Caco-2 (cell line): ENCODE measurements around the gene C1orf159. TPM values are rescaled to one million over a fixed set of nuclear protein-coding genes. Genes with fewer than 3 reads are reported as not detected.

Experiments used
- BruUV-seq: library from RNA; stranded (reverse); fragments of 400-500 nt; replicated peaks from 2 replicates; lab custom pipeline; 2021; lab: Mats Ljungman, UMichigan
- CTCF ChIA-PET: fragments of 300-600 bp; sonication (Branson Sonifier 250); formaldehyde crosslinking; loops from one replicate; lab custom pipeline; 2022; ENCODE audit warnings: antibody characterized with exemption; lab: Charles Lee
- POLR2A ChIA-PET: fragments of 300-600 bp; sonication (Branson Sonifier 250); formaldehyde crosslinking; loops from one replicate; lab custom pipeline; 2022; ENCODE audit warnings: antibody characterized with exemption; lab: Charles Lee
- DNase-seq, 2 experiments: peaks; one replicate each; pipeline versions ENCODE4 v3.0.0 to v3.0.0-alpha.2; 2020 to 2022
- H3K27me3 ChIP-seq: replicated peaks from 2 replicates; pipeline ENCODE4 v1.6.0; 2011; ENCODE audit warnings: low read length; ENCODE audit not compliant: control insufficient read depth, insufficient read depth
- H3K36me3 ChIP-seq: 2 replicates; pipeline ENCODE4 v1.5.1; 2011; ENCODE audit warnings: low read length; ENCODE audit not compliant: control insufficient read depth, insufficient read depth
- H3K4me1 ChIP-seq: fragments of 250-450 bp; sonication (Bioruptor Pico); 2 replicates; pipeline ENCODE4 v1.5.1; 2020; ENCODE audit warnings: mild to moderate bottlenecking
- H3K4me3 ChIP-seq: 2 replicates; pipeline ENCODE4 v1.5.1; 2011; ENCODE audit warnings: low read depth, mild to moderate bottlenecking, control low read depth, low read length
- H3K9me3 ChIP-seq: fragments of 250-450 bp; sonication (Bioruptor Pico); 2 replicates; pipeline ENCODE4 v1.5.1; 2020; ENCODE audit warnings: mild to moderate bottlenecking, moderate library complexity
- H3K27ac Mint-ChIP-seq: one replicate; pipeline ENCODE4 v1.8.0; 2022; ENCODE audit warnings: mixed read lengths; ENCODE audit not compliant: unreplicated experiment
- H3K27me3 Mint-ChIP-seq: one replicate; pipeline ENCODE4 v1.8.0; 2022; ENCODE audit warnings: mixed read lengths; ENCODE audit not compliant: insufficient read depth, unreplicated experiment
- H3K36me3 Mint-ChIP-seq: one replicate; pipeline ENCODE4 v1.8.0; 2022; ENCODE audit warnings: mild to moderate bottlenecking, mixed read lengths; ENCODE audit not compliant: insufficient read depth, unreplicated experiment
- H3K4me1 Mint-ChIP-seq: one replicate; pipeline ENCODE4 v1.8.0; 2022; ENCODE audit warnings: low read depth, mixed read lengths; ENCODE audit not compliant: unreplicated experiment
- H3K4me3 Mint-ChIP-seq: one replicate; pipeline ENCODE4 v1.8.0; 2022; ENCODE audit warnings: mild to moderate bottlenecking, moderate library complexity, mixed read lengths; ENCODE audit not compliant: unreplicated experiment
- H3K9me3 Mint-ChIP-seq: one replicate; pipeline ENCODE4 v1.8.0; 2022; ENCODE audit warnings: mixed read lengths; ENCODE audit not compliant: unreplicated experiment
- intact Hi-C: fragments of 100-400 bp; cut with micrococcal nuclease; formaldehyde crosslinking; loops from one replicate; pipeline ENCODE4 v1.10.0; 2022; ENCODE audit not compliant: unreplicated experiment
- total RNA-seq: library from RNA; stranded (reverse); gene quantifications from 2 replicates; pipeline ENCODE4 v1.2.3, GENCODE V29; 2022
- TF ChIP-seq, protein P1 (sequence below), 2 experiments: fragments of 200-600 bp in 1 of 2; IDR thresholded peaks; 1 replicate in 1 of 2; 2 replicates in 1 of 2; pipeline versions ENCODE4 v1.5.1 to v1.8.0; 2011 to 2022; ENCODE audit warnings: antibody characterized with exemption in 1 of 2, control low read depth in 1 of 2, inconsistent platforms in 1 of 2, low read depth in 1 of 2, low read length in 1 of 2, mild to moderate bottlenecking in 1 of 2, moderate library complexity in 1 of 2; ENCODE audit not compliant: insufficient read depth in 1 of 2, severe bottlenecking in 1 of 2, unreplicated experiment in 1 of 2

C1orf159 gene
- total RNA-seq, 1 experiment from 2014 or later, result 12.9 TPM

DNA sequence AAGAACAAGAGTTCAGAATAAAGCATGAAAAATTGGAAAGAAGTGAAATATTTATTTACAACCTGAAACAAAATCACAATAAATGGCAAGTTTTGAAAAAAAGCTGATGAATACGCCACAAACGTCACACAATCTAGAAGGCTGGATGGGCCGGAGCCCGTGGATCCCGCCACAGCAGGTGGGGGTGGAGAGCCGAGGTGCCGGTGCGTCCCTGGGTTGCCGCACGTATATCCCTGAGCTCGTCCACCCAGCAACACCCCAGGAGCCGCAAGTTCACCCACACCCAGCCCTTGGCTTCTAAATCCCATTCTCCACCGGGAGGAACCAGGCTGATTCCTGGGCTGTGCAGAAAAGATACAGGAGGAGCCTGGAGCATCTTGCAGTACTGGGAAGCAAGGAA lies 32.2 kb upstream of the C1orf159 start:
- Mint-ChIP-seq H3K4me3 (no peak overlapping the region), H3K4me1 (no peaks in the 10 kb centered on the region), H3K27me3 (no peaks in the 10 kb centered on the region), H3K27ac (no peak overlapping the region), H3K9me3 (peaks cover 10% of the 10 kb centered on the region), H3K36me3 (peaks cover 3% of the 10 kb centered on the region)
- intact Hi-C loops, result no loop called here
- ChIA-PET POLR2A (no interaction called here), CTCF (no interaction called here)
- no peak for DNase-seq
- Histone ChIP-seq H3K9me3 (no peaks in the 10 kb centered on the region), H3K36me3 (no peaks in the 10 kb centered on the region), H3K4me3 (no peak overlapping the region), H3K27me3 (no peaks in the 10 kb centered on the region), H3K4me1 (no peaks in the 10 kb centered on the region; the same call in 1 of the 2 replicates)
- no TSS peak for BruUV-seq
- TF ChIP-seq, protein P1, sequence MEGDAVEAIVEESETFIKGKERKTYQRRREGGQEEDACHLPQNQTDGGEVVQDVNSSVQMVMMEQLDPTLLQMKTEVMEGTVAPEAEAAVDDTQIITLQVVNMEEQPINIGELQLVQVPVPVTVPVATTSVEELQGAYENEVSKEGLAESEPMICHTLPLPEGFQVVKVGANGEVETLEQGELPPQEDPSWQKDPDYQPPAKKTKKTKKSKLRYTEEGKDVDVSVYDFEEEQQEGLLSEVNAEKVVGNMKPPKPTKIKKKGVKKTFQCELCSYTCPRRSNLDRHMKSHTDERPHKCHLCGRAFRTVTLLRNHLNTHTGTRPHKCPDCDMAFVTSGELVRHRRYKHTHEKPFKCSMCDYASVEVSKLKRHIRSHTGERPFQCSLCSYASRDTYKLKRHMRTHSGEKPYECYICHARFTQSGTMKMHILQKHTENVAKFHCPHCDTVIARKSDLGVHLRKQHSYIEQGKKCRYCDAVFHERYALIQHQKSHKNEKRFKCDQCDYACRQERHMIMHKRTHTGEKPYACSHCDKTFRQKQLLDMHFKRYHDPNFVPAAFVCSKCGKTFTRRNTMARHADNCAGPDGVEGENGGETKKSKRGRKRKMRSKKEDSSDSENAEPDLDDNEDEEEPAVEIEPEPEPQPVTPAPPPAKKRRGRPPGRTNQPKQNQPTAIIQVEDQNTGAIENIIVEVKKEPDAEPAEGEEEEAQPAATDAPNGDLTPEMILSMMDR (IDR thresholded peaks at IDR 0.05; ENCODE audit: insufficient read depth in 1 of 2, low read depth in 1 of 2, low read length in 1 of 2, severe bottlenecking in 1 of 2, unreplicated experiment in 1 of 2), result no peak

DNA sequence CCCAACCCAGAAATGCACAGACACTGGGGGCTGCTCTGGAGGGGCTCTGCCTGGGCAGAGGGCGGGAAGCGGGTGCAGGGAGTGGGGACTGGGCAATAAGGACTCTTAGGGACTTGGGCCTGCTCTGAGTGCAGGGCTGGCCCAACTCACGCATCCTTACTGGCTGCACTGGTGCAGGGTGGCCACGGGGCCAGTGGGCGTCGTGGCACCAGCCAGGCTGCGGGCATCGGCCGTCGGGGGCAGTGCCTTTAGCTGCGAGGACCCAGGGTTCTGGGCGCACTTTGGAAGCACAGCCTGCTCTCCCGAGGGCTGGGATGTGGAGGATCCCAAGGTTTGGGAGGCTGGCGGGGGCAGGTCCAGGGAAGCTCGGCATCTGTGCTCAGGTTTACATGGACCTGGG lies 30.7 kb upstream of the C1orf159 start:
- no peak overlapping the region for H3K4me3 ChIP-seq
- Mint-ChIP-seq H3K27ac (no peak overlapping the region), H3K36me3 (no peaks in the 10 kb centered on the region), H3K4me3 (no peak overlapping the region), H3K9me3 (no peaks in the 10 kb centered on the region), H3K27me3 (no peaks in the 10 kb centered on the region), H3K4me1 (no peaks in the 10 kb centered on the region)
- H3K4me1 ChIP-seq, result no peaks in the 10 kb centered on the region; the same call in 1 of the 2 replicates
- no peak for DNase-seq
- TF ChIP-seq, protein P1 (IDR thresholded peaks at IDR 0.05; ENCODE audit: insufficient read depth in 1 of 2, low read depth in 1 of 2, low read length in 1 of 2, severe bottlenecking in 1 of 2, unreplicated experiment in 1 of 2), result no peak
- ChIA-PET POLR2A (no interaction called here), CTCF (no interaction called here)
- H3K9me3 ChIP-seq, result no peaks in the 10 kb centered on the region
- no peaks in the 10 kb centered on the region for H3K27me3 ChIP-seq
- no TSS peak for BruUV-seq
- no peaks in the 10 kb centered on the region for H3K36me3 ChIP-seq
- intact Hi-C loops, result no loop called here

DNA sequence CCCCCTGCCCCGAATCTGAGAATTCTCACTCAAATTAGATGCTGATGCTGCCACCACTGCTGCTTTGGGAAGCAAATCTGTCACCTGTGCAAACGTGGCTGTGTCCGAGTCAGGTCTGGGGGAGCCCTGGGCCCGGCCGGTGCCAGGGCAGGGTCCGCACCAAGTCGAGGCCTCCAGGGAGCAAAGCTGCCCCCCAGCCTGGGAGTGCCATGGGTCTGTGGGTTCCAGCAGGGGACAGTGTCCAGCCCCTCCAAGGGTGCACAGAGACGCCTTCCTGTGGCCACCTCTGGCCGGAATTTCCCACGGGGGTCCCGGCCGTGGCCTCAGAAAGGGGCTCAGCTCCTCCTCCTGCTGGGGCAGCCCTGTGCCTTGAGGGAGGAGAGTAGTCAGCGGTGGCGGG lies 30.1 kb upstream of the C1orf159 start:
- no peaks in the 10 kb centered on the region for H3K36me3 ChIP-seq
- no peaks in the 10 kb centered on the region for H3K36me3 Mint-ChIP-seq
- DNase-seq, result no peak
- ChIA-PET POLR2A (no interaction called here), CTCF (no interaction called here)
- BruUV-seq, result no TSS peak
- intact Hi-C loops, result no loop called here
- H3K4me3 Mint-ChIP-seq, result no peak overlapping the region
- H3K4me1 ChIP-seq, result no peaks in the 10 kb centered on the region; the same call in 1 of the 2 replicates
- TF ChIP-seq, protein P1 (IDR thresholded peaks at IDR 0.05; ENCODE audit: insufficient read depth in 1 of 2, low read depth in 1 of 2, low read length in 1 of 2, severe bottlenecking in 1 of 2, unreplicated experiment in 1 of 2), result no peak
- no peaks in the 10 kb centered on the region for H3K27me3 Mint-ChIP-seq
- no peaks in the 10 kb centered on the region for H3K9me3 Mint-ChIP-seq
- no peak overlapping the region for H3K4me3 ChIP-seq
- H3K9me3 ChIP-seq, result no peaks in the 10 kb centered on the region
- no peak overlapping the region for H3K27ac Mint-ChIP-seq
- no peaks in the 10 kb centered on the region for H3K27me3 ChIP-seq
- H3K4me1 Mint-ChIP-seq, result no peaks in the 10 kb centered on the region
